ENCODE measurements around the gene ZNF423. TPM values are rescaled to one million over a fixed set of nuclear protein-coding genes. Genes with fewer than 3 reads are reported as not detected.

ZNF423 gene
- total and polyA plus RNA-seq, 9 of the 15 experiments (the other 6 are each of a cell fraction or from before 2014, with no cell fraction given): not detected

DNA sequence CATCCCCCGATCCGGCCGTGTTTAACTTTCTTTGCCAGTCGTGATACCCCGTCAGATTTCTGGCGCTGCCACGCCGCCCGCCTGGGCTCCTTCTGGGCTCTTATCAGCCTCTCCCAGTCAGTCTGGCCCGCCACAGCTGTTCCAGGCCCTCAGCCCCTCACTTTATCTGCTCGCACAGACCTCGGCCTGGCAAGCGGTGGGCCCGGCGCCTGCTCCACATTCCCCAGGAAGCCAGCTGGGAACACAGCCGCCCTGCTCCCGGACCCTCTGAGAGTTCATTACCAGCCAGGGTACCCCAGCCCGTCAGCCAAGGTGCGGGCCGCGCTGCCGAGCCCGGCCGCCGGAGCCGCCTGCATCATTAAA lies 157.5 kb downstream of the ZNF423 start (continued):
- TF ChIP-seq NR1H2 (CRISPR knock-in tag; IDR thresholded peaks at IDR 0.05) (no peak), HEY1 (CRISPR knock-in tag; IDR thresholded peaks at IDR 0.05; ENCODE audit: borderline replicate concordance) (no peak), NCOR1 (IDR thresholded peaks at IDR 0.05) (peak; percentile 83), POLR2AphosphoS5 (IDR thresholded peaks at IDR 0.05; ENCODE audit: control insufficient read depth, insufficient read depth, low read depth, low read length) (peak; percentile 53; the same call in 1 of the 2 replicates), SMARCA5 (IDR thresholded peaks at IDR 0.05) (no peak), EWSR1 (IDR thresholded peaks at IDR 0.05; ENCODE audit: borderline replicate concordance, low read depth, partially characterized antibody) (no peak), ZNF668 (CRISPR knock-in tag; IDR thresholded peaks at IDR 0.05) (no peak), ZNF699 (CRISPR knock-in tag; IDR thresholded peaks at IDR 0.05; ENCODE audit: insufficient replicate concordance) (no peak), ZNF57 (CRISPR knock-in tag; IDR thresholded peaks at IDR 0.05) (no peak), SRSF1 (IDR thresholded peaks at IDR 0.05; ENCODE audit: low read depth, low read length) (no peak), ZNF175 (CRISPR knock-in tag; IDR thresholded peaks at IDR 0.05; ENCODE audit: low read depth) (no peak), BDP1 (IDR thresholded peaks at IDR 0.05; ENCODE audit: insufficient read depth, insufficient read length) (no peak), FOSL1 (tag; conservative IDR thresholded peaks at IDR 0.05) (no peak), MBD2 (IDR thresholded peaks at IDR 0.05; ENCODE audit: borderline replicate concordance, low read depth) (no peak), ZNF324 (CRISPR knock-in tag; IDR thresholded peaks at IDR 0.05) (no peak), HIVEP1 (CRISPR knock-in tag; IDR thresholded peaks at IDR 0.05) (no peak), SRSF7 (optimal IDR thresholded peaks at IDR 0.05; ENCODE audit: low read depth, low read length) (no peak), ZFP30 (CRISPR knock-in tag; IDR thresholded peaks at IDR 0.05; ENCODE audit: borderline replicate concordance) (no peak)
- TF ChIP-seq, protein P1, sequence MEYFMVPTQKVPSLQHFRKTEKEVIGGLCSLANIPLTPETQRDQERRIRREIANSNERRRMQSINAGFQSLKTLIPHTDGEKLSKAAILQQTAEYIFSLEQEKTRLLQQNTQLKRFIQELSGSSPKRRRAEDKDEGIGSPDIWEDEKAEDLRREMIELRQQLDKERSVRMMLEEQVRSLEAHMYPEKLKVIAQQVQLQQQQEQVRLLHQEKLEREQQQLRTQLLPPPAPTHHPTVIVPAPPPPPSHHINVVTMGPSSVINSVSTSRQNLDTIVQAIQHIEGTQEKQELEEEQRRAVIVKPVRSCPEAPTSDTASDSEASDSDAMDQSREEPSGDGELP (CRISPR knock-in tag; IDR thresholded peaks at IDR 0.05; ENCODE audit: borderline replicate concordance): peak; percentile 89
- TF ChIP-seq, protein P2, sequence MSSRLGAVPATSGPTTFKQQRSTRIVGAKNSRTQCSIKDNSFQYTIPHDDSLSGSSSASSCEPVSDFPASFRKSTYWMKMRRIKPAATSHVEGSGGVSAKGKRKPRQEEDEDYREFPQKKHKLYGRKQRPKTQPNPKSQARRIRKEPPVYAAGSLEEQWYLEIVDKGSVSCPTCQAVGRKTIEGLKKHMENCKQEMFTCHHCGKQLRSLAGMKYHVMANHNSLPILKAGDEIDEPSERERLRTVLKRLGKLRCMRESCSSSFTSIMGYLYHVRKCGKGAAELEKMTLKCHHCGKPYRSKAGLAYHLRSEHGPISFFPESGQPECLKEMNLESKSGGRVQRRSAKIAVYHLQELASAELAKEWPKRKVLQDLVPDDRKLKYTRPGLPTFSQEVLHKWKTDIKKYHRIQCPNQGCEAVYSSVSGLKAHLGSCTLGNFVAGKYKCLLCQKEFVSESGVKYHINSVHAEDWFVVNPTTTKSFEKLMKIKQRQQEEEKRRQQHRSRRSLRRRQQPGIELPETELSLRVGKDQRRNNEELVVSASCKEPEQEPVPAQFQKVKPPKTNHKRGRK (tag; IDR thresholded peaks at IDR 0.05): no peak
- TF ChIP-seq, protein P3, sequence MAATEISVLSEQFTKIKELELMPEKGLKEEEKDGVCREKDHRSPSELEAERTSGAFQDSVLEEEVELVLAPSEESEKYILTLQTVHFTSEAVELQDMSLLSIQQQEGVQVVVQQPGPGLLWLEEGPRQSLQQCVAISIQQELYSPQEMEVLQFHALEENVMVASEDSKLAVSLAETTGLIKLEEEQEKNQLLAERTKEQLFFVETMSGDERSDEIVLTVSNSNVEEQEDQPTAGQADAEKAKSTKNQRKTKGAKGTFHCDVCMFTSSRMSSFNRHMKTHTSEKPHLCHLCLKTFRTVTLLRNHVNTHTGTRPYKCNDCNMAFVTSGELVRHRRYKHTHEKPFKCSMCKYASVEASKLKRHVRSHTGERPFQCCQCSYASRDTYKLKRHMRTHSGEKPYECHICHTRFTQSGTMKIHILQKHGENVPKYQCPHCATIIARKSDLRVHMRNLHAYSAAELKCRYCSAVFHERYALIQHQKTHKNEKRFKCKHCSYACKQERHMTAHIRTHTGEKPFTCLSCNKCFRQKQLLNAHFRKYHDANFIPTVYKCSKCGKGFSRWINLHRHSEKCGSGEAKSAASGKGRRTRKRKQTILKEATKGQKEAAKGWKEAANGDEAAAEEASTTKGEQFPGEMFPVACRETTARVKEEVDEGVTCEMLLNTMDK (IDR thresholded peaks at IDR 0.05; ENCODE audit: borderline replicate concordance, insufficient read depth, low read depth, low read length, poor library complexity, severe bottlenecking): no peak
